Endothelial cell of hepatic sinusoid (primary cell): ENCODE results near the gene DCLK2.

Source experiments
- in situ Hi-C: cut with HindIII; loops from 2 replicates; pipeline ENCODE4 v1.10.0; 2017; ENCODE audit warnings: low sequenced_read_pairs

Gene DCLK2

GRCh38 chr4:150115851-150116250, 37.6 kb downstream of the DCLK2 start:
- in situ Hi-C loops = no loop called here

DNA sequence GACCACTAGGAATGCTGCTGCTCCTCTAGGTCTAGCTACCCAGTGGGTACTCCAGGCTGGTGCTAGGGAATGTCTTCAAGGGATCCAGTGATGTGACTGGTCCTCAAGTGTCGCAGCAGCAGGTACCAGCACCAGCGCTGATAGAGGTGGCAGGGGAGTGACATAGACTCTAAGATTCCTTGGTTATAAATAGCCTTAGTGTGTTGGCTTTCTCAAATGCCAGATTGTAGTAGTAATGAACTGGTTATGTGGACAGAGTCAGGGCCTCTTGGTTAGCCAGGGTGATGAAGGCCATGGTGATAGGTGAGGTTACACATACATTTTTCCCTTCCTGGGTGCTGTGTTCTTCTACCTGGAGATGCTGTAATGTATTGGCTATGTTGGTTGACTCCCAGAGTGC, 38.3 kb downstream of the DCLK2 start:
- in situ Hi-C loops = no loop called here

GRCh38 chr4:150117094-150117493, 38.8 kb downstream of the DCLK2 start:
- in situ Hi-C loops = no loop called here

DNA sequence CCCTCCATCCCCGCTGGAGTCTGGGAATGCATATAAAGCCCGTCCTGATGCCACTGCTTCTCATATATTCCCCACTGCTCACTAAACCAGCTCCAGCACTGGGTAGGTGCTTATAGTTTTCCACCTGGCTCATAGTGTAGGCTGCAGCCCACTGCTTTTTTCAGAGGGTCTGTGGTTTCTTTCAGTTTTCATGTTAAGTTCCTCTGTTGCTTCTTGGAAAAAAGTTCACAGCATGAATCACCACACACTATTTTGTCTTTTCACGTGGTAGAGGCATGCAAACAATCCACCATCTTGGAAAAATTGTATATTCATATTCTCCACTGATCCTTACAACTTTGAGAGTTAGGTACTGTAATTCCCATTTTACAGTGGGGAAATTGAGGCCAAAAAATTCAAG, 39.4 kb downstream of the DCLK2 start:
- in situ Hi-C loops = no loop called here

- in situ Hi-C loops = no loop called here
These were observed 41.2 kb downstream of the DCLK2 start for GRCh38 chr4:150119492-150119891.

- in situ Hi-C loops = no loop called here
These were observed 44.8 kb downstream of the DCLK2 start for GRCh38 chr4:150123087-150123486.

DNA sequence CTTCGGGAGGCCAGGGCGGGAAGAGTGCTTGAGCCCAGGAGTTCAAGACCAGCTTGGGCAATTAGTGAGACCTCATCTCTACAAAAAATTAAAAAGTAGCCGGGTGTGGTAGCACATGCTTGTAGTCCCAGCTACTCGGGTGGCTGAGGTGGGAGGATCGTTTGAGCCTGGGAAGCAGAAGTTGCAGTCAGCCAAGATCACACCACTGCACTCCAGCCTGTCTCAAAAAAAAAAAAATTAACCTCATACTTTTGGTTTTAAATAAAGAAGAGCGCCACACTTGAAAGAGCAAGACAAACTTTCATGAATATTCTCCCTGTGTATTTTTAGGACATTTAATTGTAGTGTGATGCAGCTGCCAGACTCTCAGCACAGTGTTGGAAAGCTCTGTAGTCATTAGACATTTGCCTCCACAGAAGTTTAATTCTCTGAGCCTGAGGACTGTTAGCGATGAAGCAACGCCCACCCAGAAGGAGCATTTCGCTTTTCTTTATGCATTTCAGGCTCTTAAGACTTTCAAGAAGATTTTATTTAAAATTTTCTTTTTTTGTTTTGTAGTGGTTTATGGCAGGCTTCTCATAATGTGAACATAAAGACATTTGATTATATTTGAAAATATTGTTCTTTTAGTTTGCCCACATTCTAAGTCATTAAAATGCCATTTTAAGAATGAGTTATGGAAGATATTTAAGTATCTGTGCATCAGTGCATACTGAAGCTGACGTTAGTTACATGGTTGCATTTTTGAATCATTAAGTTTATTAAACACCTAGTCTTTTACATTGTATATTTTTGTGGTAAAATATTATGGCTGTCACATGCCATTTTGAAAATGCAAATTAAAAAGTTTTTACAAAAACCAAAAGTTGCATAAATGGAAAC, 45.8 kb downstream of the DCLK2 start:
- in situ Hi-C loops = no loop called here

- in situ Hi-C loops = no loop called here
These were observed 48.1 kb downstream of the DCLK2 start for GRCh38 chr4:150126201-150126863.

DNA sequence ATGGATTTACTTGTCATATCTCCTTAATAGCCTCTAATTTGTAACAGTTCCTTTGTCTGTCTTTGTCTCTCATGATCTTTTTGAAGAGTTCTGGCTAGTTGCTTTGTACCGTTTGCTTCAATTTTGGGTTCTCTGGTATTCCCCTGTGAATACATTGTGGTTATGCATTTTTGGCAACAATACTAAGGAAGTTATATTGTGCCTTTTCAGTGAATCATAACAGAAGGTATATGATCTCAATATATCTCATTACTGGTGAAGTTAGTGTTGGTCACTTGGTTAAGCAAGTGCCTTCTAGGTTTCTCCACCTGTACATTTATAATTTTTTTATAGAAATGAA, 48.6 kb downstream of the DCLK2 start:
- in situ Hi-C loops = no loop called here

- in situ Hi-C loops = no loop called here
These were observed 49.5 kb downstream of the DCLK2 start for GRCh38 chr4:150127757-150128156.

DNA sequence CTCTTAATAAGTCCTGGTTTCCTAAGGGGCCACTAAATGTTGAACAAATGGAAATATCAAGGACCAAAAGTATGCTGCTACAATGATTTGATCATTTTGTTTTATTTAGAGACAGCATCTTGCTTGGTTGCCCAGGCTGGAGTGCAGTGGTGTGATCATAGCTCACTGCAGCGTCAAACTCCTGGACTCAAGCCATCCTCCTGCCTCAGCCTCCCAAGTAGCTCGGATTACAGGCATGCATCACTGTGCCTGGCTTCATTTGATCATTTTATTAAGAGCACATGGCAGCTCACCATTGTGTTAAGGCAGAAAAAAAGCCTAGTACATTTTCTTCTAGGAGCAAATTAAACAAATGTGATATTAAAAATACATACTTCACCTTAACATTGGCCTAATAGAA, 52.7 kb downstream of the DCLK2 start:
- in situ Hi-C loops = no loop called here

- in situ Hi-C loops = no loop called here
These were observed 53.5 kb downstream of the DCLK2 start for GRCh38 chr4:150131581-150132228.

DNA sequence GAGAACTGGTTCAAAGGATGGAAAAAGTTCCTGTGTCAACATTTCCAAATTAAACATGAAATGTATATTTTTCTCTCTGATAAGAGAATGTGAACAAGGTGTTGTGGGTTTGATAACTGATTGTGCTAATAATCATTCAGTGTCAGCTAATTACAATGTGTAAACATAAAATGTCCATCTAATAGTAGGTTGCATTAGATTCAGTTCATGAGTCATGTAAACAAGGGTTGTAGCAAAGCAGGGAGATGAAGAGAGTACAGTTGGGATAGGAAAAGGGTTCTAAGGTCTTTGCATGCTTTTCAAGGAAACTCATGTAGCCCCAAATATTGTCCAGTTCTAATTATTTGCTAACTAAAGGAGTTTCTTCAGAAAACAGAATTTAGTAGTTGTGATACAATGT, 55.4 kb downstream of the DCLK2 start:
- in situ Hi-C loops = no loop called here

GRCh38 chr4:150135134-150135772, 57.0 kb downstream of the DCLK2 start:
- in situ Hi-C loops = no loop called here

DNA sequence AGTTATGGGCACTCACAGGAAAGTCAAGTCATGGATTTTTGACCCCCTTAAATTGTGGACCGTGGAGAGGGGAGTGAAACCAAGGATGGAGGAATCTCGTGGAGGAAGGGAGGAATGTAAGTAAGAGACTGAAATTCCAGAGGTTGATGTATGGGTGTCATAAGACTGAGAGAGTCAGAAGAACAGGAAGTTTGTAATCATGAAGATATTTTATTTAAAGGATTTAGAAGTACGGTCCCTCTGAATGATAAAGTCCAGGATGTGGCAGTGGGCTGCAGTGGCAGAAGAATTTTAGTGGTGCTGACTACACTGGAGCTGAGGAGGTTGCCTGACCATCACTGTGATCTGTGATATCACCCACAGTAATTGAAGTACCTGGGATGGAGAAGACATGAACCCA, 57.8 kb downstream of the DCLK2 start:
- in situ Hi-C loops = no loop called here

- in situ Hi-C loops = no loop called here
These were observed 58.2 kb downstream of the DCLK2 start for GRCh38 chr4:150136481-150136880.

DNA sequence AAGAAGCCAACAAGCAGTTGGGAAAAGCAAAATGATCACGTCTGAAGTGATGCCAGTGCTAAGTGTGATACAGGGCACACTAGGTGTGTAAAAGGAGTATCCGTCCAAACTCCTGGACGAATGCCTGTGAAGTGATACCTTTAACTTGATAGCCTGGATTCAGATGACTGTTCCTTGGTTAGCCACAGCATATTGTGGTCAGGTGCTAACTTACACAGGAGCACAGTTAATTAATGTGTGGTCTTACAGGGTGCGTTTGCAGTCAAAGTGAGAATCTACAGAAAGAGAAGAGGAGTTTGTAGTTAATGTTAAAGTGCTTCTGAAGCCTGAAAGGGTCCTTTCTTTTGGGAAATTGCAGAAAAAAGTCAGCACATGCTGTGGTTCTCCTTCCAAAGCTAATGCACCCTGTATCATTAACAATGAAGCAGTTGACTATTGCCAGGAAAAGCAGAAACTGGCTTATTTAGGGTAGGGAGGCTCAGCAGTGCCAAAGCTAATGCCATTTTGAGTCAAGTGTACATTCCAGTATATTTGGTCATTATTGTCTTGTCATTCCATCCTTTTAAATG, 61.1 kb downstream of the DCLK2 start:
- in situ Hi-C loops = no loop called here

DNA sequence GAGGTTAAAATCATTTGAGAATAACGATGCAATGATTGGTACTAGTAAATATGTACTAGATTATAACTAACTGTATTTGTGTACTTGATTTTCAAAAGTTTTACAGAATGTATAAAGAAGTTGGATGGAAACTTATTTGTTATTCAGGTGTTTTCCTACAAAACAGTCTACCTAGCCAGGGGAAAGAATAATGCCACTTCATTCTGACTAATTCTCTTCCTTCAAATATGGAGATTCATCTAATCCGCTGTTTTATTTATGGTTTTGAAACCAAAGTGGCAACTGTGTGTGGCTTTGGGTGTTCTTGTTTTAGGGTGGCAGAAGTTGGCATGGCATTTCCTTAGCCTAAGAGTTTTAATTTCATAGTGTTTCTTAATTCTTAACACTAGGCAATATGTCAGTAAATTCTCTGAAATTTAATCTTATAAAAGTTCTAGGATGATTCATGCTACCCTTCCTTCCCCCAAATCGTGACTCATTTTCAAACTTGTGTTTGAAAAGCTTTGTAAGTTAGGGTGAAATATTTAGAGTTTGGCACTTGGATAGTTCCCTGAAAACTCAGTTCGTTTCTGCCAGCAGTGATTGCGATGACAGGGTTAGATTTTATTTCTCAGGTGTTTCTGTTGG, 62.6 kb downstream of the DCLK2 start:
- in situ Hi-C loops = no loop called here

DNA sequence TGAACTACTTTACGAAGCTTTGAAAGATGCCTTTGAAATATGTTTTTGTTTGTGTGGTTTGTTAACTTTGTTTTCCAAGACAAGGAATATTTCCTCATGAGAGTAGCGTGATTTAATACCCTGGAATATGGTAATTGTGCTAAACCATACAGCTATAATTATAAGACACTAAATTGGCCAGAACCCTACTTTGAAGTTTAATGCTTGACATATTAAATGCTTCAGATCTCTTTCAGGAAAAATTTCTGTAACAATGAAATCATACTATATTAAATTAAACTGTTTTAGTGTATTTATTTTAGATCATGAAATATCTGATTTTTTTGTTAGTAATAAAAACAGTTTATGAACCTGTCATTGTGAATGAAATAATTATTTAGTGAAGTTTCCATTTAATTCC, 63.5 kb downstream of the DCLK2 start:
- in situ Hi-C loops = no loop called here

- in situ Hi-C loops = no loop called here
These were observed 64.6 kb downstream of the DCLK2 start for GRCh38 chr4:150142831-150143230.
